HL-60 (cell line): ENCODE results near the gene SLIT1.

Source experiments
- CTCF ChIP-seq: IDR thresholded peaks from one replicate; pipeline ENCODE4 v1.5.1; 2011; ENCODE audit warnings: low read length, control low read depth, inconsistent platforms; ENCODE audit not compliant: insufficient read depth
- POLR2AphosphoS5 ChIP-seq: IDR thresholded peaks from 2 replicates; pipeline ENCODE4 v1.6.1; 2012; ENCODE audit warnings: low read depth
- REST ChIP-seq: IDR thresholded peaks from 2 replicates; pipeline ENCODE4 v1.6.1; 2012; ENCODE audit warnings: low read depth; ENCODE audit not compliant: insufficient replicate concordance
- SPI1 ChIP-seq: IDR thresholded peaks from 2 replicates; pipeline ENCODE4 v1.6.1; 2012; ENCODE audit warnings: low read depth, mild to moderate bottlenecking, borderline replicate concordance

GRCh38 chr10:97034301-97034700, 151.5 kb downstream of the SLIT1 start:
- TF ChIP-seq CTCF (no peak), POLR2AphosphoS5 (no peak), SPI1 (no peak), REST (no peak)
